GM04504 (cell line): ENCODE results near the gene RAD51AP1.
A peak's percentile ranks its signal among the peaks of the same experiment; 100 is the strongest.
"Not testable (repeated sequence)": the region's sequence is repeated elsewhere in the genome, so short reads cannot be mapped to it uniquely, and the experiment has no call there.

Source experiments
- DNase-seq: peaks from one replicate; pipeline ENCODE4 v3.0.0-alpha.2; 2012; ENCODE audit warnings: low read depth

The RAD51AP1 gene

DNA sequence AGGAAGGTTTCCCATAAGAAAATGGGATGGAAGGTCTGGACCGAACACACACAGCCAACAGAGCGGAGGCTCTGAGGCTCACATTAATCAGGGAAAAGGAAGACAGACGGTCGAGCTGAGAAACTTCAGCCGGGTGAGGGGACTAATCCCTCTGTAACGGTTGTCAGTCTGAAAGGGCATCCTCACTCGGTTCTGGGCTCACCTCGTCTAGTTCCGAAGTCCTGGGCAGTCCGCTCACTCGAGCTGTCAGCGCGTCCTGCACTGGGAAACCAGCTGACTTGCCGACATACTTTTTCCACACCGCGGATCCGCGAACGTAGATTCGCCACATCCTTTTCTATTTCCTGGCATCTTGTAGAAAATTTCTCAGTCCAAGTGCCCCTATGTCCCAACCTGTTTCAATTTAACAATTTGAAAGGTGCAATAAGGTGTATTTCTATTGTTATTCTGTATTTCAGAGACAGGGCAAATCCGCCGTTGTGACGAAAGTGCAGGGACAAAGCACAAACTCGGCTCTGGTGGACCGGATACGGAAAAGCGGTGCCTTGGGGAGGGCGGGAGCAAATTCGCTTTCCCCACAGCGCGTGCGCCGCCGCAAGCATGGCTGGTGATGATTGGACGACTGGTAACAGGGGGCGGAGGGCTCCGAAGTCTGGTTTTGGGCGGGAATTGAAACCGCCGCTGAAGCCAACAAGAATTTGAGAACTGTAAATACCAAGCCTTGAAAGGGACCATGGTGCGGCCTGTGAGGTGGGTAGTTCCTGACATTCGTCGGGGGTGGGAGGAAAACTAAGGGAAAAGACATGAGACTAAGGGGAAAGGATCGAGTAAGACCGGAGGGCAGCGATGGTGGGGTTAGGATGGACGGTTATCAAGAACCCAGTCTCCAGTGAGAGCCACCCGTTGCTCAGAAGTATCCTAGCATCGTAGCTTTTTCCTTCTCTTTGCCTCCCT, at the start of gene RAD51AP1:
RAD51AP1 (plus strand) TSS at position 684 of the 954 bp plus-strand sequence; CDS start at position 734, 50 bp downstream.
- peak; percentile 92 for DNase-seq

DNA sequence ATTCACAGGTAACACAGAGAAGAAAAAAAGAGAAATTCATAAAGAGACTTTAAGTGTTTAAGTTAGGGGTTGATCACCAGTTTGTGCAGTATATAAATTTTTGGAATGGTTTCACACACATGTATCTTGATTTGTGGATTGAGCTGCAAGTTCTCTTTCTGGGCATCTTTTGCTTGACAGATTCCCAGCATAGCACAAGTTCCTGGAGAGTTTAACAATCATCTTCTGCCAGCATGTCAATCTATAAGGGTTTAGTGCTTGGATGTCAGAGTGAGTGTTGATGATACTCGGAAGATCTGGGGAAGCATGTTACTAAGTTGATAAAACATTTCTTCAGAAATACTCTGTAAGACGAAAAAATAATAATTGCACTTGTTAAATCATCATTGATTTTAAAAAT, 49.1 kb upstream of the RAD51AP1 start:
- no peak for DNase-seq

DNA sequence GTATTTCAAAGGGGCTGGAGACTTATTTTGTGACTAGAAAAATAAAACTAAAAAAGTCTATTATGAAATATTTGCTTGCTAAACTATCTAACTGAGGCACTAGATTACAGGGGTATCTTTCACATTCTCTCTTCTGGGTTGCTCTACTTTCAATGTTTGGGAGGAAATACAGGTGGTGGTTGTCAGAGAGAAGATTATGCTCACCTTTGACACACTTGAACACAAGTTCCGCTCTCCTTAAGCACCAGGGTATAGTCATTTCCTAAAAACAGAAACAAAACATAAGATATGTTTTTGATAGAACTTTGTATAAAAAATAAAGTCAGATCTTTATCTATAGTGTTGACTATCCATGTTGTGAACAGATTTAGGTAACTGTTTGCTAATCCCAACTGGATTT, 47.7 kb upstream of the RAD51AP1 start:
- no peak for DNase-seq

GRCh38 chr12:4496145-4496838, 42.4 kb upstream of the RAD51AP1 start:
- DNase-seq: no peak

- DNase-seq: no peak
Measured at GRCh38 chr12:4499186-4499585, 39.5 kb upstream of the RAD51AP1 start.

DNA sequence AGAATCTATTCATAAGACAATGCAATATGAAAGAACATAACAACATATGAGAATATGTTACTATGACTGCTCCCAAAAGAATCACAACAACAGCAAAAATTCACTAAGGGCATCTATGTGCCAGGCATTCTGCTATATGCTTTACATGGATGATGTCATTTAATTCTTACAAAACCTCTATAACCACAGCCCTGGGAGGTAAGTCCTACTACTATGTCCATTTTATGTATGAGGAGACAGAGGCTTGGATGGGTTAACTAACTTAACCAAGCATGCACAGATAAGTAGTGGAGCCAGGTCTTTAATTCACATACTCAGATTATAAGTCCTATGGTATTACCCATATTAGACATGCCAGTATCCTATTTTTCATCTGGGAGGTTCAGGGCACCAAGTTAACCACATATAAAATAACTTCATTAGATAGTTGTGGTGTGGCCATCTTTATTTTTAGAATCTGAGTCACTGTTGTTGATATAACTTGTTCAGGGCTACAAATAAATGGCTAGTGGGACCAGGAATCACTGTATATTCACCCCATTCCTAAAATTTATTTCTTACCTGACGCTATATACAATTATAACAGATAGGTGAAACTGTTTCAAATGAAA, 33.2 kb upstream of the RAD51AP1 start:
- no peak for DNase-seq

DNA sequence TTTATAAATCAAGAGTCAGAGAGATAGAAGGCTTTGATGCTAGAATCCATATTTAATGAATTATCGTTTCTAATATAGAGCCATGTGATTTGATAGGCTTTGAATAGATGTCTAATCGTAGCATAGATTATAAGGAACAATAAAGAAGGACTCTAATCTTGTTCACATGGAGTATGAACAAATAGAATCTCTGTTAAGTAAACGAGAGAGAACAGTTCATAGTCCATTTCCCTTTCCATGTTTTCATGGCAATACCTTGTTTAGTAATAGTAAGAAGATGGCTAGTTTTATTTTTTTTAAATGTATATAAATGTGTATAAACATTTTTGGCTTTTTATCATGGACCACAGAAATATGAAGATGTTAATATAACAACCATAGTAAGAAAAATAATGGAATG, 32.3 kb upstream of the RAD51AP1 start:
- no peak for DNase-seq

GRCh38 chr12:4506870-4507269, 31.8 kb upstream of the RAD51AP1 start:
- no peak for DNase-seq

DNA sequence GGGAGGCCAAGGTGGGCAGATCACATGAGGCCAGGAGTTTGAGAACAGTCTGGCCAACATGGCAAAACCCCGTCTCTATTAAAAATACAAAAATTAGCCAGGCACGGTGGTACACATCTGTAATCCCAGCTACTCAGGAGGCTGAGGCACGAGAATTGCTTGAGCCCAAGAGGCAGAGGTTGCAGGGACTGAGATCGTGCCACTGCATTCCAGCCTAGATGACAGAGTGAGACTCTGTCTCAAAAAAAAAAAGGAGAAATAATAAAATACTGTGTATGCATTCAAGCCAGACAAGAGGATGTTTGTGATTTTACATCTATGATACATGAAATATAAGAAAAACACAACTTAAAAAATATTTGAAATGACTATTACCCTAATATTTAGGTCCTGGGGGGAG, 30.2 kb upstream of the RAD51AP1 start:
- not testable (repeated sequence) for DNase-seq

- DNase-seq: not testable (repeated sequence)
Measured at GRCh38 chr12:4509269-4509668, 29.4 kb upstream of the RAD51AP1 start.

DNA sequence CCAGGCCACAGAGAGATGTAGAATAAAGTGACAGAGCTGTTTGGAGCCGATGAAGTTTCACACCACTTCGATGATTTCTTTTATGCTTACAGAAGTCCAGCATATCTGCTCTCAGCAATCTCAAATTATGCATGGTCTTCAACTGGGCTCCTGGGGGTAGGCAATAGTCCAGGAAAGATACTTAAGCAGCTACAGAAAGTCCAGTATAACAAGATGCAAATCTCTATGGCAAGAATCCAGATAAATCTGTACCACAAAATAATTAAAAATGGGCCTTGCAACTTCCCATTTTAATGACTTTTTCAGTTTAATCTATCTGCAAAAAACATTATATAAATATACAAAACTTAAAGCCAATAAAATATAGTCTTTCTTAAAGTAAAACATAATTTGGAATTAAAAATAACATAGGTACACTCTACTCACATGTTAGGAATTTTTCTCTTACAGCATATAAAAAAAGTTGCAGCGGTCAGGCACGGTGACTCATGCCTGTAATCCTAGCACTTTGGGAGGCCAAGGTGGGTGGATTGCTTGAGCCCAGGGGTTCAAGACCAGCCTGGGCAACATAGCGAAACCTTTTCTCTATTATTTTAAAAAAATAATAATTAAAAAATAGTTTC, 20.5 kb upstream of the RAD51AP1 start:
- no peak for DNase-seq

- DNase-seq: not testable (repeated sequence)
Measured at GRCh38 chr12:4523443-4523842, 15.2 kb upstream of the RAD51AP1 start.

GRCh38 chr12:4526923-4527546, 11.7 kb upstream of the RAD51AP1 start:
- DNase-seq: no peak

DNA sequence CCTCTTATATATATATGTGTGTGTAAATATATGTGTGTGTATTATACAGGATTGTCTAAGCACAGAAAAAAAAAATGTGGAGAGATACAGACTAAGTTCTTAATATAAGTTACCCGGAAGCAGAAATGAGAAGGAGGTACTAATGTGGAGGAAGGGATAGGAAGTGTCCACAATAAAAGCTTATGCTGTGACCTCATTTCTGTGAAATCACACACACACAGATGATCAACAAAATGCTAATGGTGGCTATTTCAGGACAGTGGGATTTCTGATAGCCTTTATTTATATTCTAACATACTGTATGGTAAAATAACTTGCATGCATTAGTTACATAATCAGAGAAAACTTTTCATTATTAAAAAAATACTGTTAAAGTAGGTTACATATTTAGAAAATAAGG, 8.5 kb upstream of the RAD51AP1 start:
- no peak for DNase-seq

- DNase-seq: no peak
Measured at GRCh38 chr12:4530982-4531586, 7.6 kb upstream of the RAD51AP1 start.

- no peak for DNase-seq
Measured at GRCh38 chr12:4535092-4535491, 3.6 kb upstream of the RAD51AP1 start.

DNA sequence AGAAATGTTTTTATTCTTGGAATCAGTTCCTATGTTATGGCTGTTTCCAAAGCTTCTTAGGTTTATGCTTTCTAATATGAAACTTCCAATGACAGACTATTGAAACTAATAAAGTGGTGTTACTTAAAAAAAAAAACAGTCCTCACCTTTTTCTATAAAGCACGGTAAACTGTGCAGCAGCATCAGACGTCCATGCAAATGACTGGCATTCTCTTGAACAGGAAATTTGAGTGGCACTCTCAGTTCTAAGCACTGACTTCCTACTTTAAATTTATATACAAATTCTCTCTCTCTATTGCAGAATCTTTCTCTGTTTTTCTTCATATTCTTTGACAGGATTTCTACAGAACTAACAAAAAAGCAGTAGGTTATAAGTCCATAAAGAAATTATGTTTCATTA, 2.8 kb upstream of the RAD51AP1 start:
- DNase-seq: no peak

DNA sequence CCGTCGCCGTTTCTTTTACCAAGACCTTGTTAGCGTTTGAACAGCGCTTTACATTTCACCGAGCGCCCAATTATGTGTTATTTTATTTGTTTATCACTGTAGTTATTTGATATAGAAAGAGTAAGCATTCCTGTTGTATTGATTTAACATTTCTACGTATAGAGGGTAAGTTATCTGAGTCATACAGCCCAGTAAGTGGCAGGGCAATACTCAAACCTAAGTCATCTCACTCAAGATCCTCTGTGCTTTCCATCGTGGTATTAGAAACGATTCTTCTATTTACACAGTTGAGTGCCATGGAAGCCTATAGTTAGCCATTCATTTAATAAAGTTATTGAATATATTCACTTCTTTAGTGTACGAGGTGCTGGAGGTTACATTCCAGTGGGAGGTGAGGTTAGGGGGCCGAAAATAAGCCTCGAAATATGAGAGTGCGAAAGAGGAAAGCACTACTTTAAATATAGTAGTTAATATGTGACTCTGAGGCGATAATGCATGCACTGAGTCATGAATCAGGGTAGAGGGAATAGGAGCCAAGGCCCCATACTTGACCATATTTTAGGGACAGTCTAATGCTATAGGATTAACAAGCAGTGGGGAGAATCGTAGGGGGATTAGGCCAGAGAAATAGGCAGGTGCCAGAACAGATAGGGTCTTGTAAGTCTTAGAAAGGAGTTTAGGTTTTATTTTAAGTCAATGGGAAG, 629 bp downstream of the RAD51AP1 start:
- DNase-seq: no peak

DNA sequence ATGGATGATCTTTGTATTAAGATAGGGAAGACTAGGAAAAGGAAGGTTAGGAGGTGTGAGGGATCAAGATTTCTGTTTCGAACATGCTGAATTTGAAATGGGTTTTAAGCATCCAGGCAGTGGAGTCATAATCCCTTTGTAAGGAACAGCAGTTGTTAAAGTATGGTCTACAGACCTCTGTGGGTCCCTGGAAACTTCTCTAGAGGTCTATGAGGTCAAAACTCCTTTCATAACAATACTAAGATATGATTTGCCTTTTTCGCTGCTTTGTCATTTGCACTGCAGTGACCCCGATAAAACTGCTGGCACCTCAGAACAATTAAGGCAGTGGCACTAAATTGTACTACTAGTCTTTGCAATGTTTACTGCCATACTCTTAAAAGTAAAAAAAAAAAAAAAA, 1.5 kb downstream of the RAD51AP1 start:
- DNase-seq: no peak

DNA sequence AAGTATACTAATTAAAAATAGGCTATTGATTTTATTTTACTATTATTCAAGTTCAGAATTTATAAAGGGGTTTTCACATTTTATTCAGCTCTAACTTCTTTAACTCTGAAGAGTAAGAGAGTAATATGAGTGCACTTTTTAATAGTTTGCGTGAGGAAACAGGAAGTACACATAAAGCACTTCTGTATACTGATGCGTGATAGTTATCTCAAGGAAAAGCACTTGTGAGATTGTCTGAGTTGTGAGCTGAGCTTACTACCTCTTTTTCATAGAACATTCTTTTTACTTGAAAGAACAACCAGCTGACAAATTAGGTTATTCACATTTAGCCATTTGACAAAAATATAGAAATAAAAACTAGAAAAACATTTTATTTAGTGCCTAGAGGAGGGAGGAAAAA, 1.9 kb downstream of the RAD51AP1 start:
- DNase-seq: no peak

DNA sequence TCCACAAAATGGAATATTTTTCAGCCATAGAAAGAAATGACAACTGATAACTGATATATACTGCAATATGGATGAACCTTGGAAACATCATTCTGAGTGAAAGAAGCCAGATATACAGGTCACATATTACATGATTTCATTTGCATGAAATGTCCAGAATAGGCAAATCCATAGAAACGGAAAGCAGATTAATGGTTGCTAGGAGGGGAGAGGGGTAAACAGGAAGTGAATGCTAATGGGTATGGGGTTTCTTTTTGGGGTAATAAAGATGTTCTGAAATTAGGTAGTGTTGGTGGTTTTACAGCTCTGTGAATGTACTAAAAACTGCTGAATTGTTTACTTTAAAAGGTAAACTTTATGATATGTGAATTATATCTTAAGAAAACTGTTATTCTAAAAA, 6.5 kb downstream of the RAD51AP1 start:
- DNase-seq: no peak
